Glutamatergic neuron (in vitro differentiated cells): ENCODE measurements around the gene USH2A. TPM values are rescaled to one million over a fixed set of nuclear protein-coding genes. Genes with fewer than 3 reads are reported as not detected.
A peak's percentile ranks its signal among the peaks of the same experiment; 100 is the strongest.

Experiments
- DNase-seq: peaks from one replicate; pipeline ENCODE4 v3.0.0; 2022
- H3K27ac Mint-ChIP-seq: one replicate; pipeline ENCODE4 v1.8.0; 2020; ENCODE audit warnings: mild to moderate bottlenecking, mixed read lengths, inconsistent platforms; ENCODE audit not compliant: unreplicated experiment
- H3K27me3 Mint-ChIP-seq: one replicate; pipeline ENCODE4 v1.8.0; 2020; ENCODE audit warnings: mild to moderate bottlenecking, moderate library complexity, mixed read lengths, inconsistent platforms; ENCODE audit not compliant: unreplicated experiment
- H3K36me3 Mint-ChIP-seq: one replicate; pipeline ENCODE4 v1.8.0; 2020; ENCODE audit warnings: mild to moderate bottlenecking, mixed read lengths, inconsistent platforms; ENCODE audit not compliant: unreplicated experiment
- H3K4me1 Mint-ChIP-seq: one replicate; pipeline ENCODE4 v1.8.0; 2020; ENCODE audit warnings: mild to moderate bottlenecking, low read depth, mixed read lengths, inconsistent platforms; ENCODE audit not compliant: unreplicated experiment
- H3K4me3 Mint-ChIP-seq: one replicate; pipeline ENCODE4 v1.8.0; 2020; ENCODE audit warnings: mild to moderate bottlenecking, mixed read lengths, inconsistent platforms; ENCODE audit not compliant: unreplicated experiment
- H3K9me3 Mint-ChIP-seq: one replicate; pipeline ENCODE4 v1.8.0; 2020; ENCODE audit warnings: mild to moderate bottlenecking, moderate library complexity, mixed read lengths, inconsistent platforms; ENCODE audit not compliant: unreplicated experiment
- total RNA-seq: library from RNA; stranded (reverse); fragmentation: NEBNext Ultra II Directional; extraction: Animal tissue kit (Norgen Biotek cat#: 25700); gene quantifications from one replicate; pipeline ENCODE4 v1.2.1, GENCODE V29; 2021; ENCODE audit not compliant: unreplicated experiment
- TF ChIP-seq, protein P1 (sequence below): fragments of 200-600 bp; sonication (generic); IDR thresholded peaks from one replicate; pipeline ENCODE4 v1.5.0; 2021; ENCODE audit not compliant: partially characterized antibody, unreplicated experiment

USH2A gene
- total RNA-seq, 1 donor from 2014 or later = not detected

DNA sequence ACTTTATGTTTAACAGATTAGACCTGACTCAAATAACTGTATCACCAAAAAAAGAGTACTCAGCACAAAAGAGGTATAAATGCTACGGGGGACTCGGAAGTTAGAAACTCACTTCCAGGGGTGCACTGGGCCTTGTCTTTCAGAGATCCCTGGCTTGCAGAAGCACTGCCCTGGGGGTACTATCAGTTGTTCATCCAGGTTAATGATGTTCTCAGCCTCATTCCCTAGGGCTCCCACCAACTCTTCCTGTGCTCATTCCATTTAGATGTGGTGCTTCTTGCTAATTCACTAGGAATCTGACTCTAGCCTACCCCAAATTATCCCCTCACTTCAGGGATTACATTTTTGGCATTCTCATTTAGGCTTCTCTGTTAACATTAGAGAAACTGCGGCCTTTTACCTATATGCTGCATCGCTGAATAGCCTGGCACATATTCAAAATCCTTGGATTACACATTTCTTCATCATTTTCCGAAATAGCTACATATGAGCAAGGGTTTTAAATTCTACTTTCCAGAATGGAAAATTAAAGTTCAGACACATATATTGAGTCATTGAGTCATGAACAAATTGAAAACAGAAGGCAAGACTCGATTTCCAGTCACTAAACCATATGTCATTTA, 517.6 kb downstream of the USH2A start:
- TF ChIP-seq, protein P1, sequence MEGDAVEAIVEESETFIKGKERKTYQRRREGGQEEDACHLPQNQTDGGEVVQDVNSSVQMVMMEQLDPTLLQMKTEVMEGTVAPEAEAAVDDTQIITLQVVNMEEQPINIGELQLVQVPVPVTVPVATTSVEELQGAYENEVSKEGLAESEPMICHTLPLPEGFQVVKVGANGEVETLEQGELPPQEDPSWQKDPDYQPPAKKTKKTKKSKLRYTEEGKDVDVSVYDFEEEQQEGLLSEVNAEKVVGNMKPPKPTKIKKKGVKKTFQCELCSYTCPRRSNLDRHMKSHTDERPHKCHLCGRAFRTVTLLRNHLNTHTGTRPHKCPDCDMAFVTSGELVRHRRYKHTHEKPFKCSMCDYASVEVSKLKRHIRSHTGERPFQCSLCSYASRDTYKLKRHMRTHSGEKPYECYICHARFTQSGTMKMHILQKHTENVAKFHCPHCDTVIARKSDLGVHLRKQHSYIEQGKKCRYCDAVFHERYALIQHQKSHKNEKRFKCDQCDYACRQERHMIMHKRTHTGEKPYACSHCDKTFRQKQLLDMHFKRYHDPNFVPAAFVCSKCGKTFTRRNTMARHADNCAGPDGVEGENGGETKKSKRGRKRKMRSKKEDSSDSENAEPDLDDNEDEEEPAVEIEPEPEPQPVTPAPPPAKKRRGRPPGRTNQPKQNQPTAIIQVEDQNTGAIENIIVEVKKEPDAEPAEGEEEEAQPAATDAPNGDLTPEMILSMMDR = no peak
- peak overlapping the region; percentile 24 for H3K27ac Mint-ChIP-seq
- peaks cover 11% of the 10 kb centered on the region for H3K9me3 Mint-ChIP-seq
- peaks cover 39% of the 10 kb centered on the region for H3K4me1 Mint-ChIP-seq
- peaks cover 8% of the 10 kb centered on the region for H3K36me3 Mint-ChIP-seq
- no peak overlapping the region for H3K4me3 Mint-ChIP-seq
- DNase-seq = no peak
- peaks cover 5% of the 10 kb centered on the region for H3K27me3 Mint-ChIP-seq

DNA sequence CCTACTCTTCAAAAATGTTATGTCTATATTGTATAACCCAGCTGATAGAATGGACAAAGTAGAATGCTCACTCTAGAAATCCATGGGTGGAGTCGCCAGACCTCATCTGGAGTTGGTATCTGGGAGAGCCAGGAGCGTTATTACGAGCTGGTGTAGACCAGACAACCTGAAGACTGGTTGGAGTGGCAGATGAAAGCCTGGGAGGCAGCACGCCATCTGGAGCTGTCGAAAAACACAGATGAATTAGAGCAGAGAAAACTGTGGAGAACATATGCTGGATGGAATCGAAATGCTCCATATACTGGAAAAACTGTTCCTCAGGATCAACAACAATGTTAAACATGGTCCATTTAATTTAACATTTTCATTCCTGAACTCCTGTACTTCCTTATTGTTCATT, 522.6 kb downstream of the USH2A start:
- peak; percentile 49 for DNase-seq
- TF ChIP-seq, protein P1 = no peak
- H3K27ac Mint-ChIP-seq = peak overlapping the region; percentile 94
- H3K36me3 Mint-ChIP-seq = peaks cover 8% of the 10 kb centered on the region
- peaks cover 14% of the 10 kb centered on the region for H3K9me3 Mint-ChIP-seq
- peaks cover 49% of the 10 kb centered on the region for H3K4me1 Mint-ChIP-seq
- H3K27me3 Mint-ChIP-seq = peaks cover 3% of the 10 kb centered on the region
- peak overlapping the region; percentile 63 for H3K4me3 Mint-ChIP-seq

DNA sequence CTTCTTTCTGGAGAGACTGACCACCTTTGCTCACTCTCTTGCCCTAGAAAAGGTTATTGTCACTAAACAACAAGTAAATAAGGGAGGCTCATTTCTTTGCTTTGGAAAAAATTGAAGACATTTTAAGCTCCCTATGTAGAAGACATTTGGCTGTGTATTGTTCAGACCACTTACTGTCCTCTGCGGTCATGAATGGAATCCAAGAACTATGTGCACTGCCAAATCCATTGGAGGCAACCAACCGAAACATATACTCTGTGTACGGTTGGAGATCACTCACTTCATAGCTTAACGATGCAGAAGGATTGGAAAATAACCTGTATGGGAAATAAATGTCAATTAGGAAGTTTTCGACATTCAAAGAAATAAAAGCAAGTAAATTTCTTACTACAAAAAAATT, 523.3 kb downstream of the USH2A start:
- Mint-ChIP-seq H3K4me1 (peaks cover 43% of the 10 kb centered on the region), H3K4me3 (no peak overlapping the region), H3K36me3 (peaks cover 8% of the 10 kb centered on the region), H3K9me3 (peaks cover 14% of the 10 kb centered on the region), H3K27me3 (peaks cover 3% of the 10 kb centered on the region), H3K27ac (peak overlapping the region; percentile 94)
- no peak for DNase-seq
- TF ChIP-seq, protein P1 = no peak

DNA sequence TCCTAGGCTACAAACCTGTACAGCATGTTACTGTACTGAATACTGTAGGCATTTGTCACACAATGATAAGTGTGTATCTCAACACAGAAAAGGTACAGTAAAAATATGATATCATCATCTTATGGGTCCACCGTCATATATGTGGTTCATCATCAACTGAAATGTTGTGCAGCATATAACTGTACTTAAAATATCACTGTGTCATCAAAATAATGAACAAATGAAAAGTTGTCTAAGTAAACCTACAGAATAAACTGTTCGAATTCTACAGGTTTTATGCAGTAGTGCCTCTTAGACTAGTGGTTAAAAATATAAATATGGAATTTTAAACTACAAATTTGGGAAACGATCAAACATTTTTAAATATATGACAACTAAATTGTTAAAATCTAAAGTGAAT, 527.4 kb downstream of the USH2A start:
- no peak for DNase-seq
- peaks cover 7% of the 10 kb centered on the region for H3K9me3 Mint-ChIP-seq
- H3K4me1 Mint-ChIP-seq = peaks cover 32% of the 10 kb centered on the region
- peaks cover 3% of the 10 kb centered on the region for H3K27me3 Mint-ChIP-seq
- TF ChIP-seq, protein P1 = no peak
- H3K27ac Mint-ChIP-seq = no peak overlapping the region
- no peaks in the 10 kb centered on the region for H3K36me3 Mint-ChIP-seq
- no peak overlapping the region for H3K4me3 Mint-ChIP-seq

DNA sequence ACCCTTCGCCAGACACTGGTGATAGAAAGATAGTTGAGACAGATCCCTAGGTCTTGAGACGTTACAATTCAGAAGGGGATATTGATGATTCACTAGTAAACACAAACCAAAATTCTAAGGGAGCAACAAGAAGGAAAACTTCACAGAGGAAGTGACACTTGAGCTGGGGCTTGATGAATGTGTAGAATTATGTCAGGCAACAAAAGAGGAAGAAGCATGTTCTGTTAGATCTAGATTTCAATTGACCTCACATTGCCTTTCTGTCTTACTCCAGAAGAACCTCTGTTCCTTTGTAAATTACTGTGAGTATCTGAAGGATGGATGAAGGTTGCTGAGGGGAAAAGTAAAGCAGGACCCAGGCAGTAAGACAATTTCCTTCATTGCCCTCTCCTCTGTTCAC, 528.0 kb downstream of the USH2A start:
- Mint-ChIP-seq H3K27me3 (no peaks in the 10 kb centered on the region), H3K27ac (no peak overlapping the region), H3K4me1 (peaks cover 32% of the 10 kb centered on the region), H3K4me3 (no peak overlapping the region), H3K36me3 (no peaks in the 10 kb centered on the region), H3K9me3 (peaks cover under 1% of the 10 kb centered on the region)
- no peak for DNase-seq
- TF ChIP-seq, protein P1 = no peak
